Liver (tissue), 9 donors: ENCODE measurements around the gene SELENOO. TPM values are rescaled to one million over a fixed set of nuclear protein-coding genes. Genes with fewer than 3 reads are reported as not detected.

ENCODE experiments used
- DNase-seq: peaks from one replicate; pipeline ENCODE4 v3.0.0-alpha.2; 2017; ENCODE audit warnings: low spot score
- H3K27ac ChIP-seq, 2 donors: one replicate each; pipeline ENCODE4 v1.7.0; 2013; ENCODE audit warnings: inconsistent platforms in 2 of 2, low read length in 2 of 2, control low read depth in 1 of 2, low read depth in 1 of 2, mild to moderate bottlenecking in 1 of 2
- H3K27me3 ChIP-seq, 4 donors: one replicate each; pipeline versions ENCODE4 v1.6.1 to v1.7.0; 2013; ENCODE audit warnings: low read length in 3 of 4, inconsistent platforms in 1 of 4, mild to moderate bottlenecking in 1 of 4, moderate library complexity in 1 of 4; ENCODE audit not compliant: control insufficient read depth in 4 of 4, insufficient read depth in 4 of 4
- H3K36me3 ChIP-seq, 4 donors: one replicate each; pipeline versions ENCODE4 v1.6.1 to v1.7.0; 2013; ENCODE audit warnings: low read length in 3 of 4, mild to moderate bottlenecking in 3 of 4, low read depth in 1 of 4, moderate library complexity in 1 of 4; ENCODE audit not compliant: control insufficient read depth in 4 of 4, insufficient read depth in 3 of 4
- H3K4me1 ChIP-seq, 4 donors: one replicate each; pipeline versions ENCODE4 v1.6.1 to v1.7.0; 2013; ENCODE audit warnings: low read length in 3 of 4, mild to moderate bottlenecking in 3 of 4, moderate library complexity in 1 of 4; ENCODE audit not compliant: control insufficient read depth in 4 of 4, insufficient read depth in 4 of 4
- H3K4me3 ChIP-seq, 3 donors: one replicate each; pipeline versions ENCODE4 v1.6.1 to v1.7.0; 2013; ENCODE audit warnings: low read length in 3 of 3, control low read depth in 1 of 3, low read depth in 1 of 3, mild to moderate bottlenecking in 1 of 3
- H3K9ac ChIP-seq, 2 donors: one replicate each; pipeline ENCODE4 v1.7.0; 2013; ENCODE audit warnings: low read length in 2 of 2, mild to moderate bottlenecking in 2 of 2, moderate library complexity in 2 of 2, control low read depth in 1 of 2, low read depth in 1 of 2
- H3K9me3 ChIP-seq, 4 donors: one replicate each; pipeline versions ENCODE4 v1.6.1 to v1.7.0; 2013; ENCODE audit warnings: low read length in 3 of 4; ENCODE audit not compliant: control insufficient read depth in 4 of 4
- ATF3 ChIP-seq: IDR thresholded peaks from 2 replicates; pipeline ENCODE4 v1.6.1; 2016; ENCODE audit warnings: antibody characterized with exemption
- CTCF ChIP-seq: fragments of 150-350 bp; IDR thresholded peaks from 2 replicates; pipeline ENCODE4 v1.5.1; 2017; ENCODE audit warnings: improper control_type of control experiment, low read depth, low read length; ENCODE audit not compliant: missing input control
- EGR1 ChIP-seq, 2 donors: IDR thresholded peaks; 2 replicates each; pipeline ENCODE4 v1.6.1; 2016 to 2018; ENCODE audit warnings: antibody characterized with exemption in 2 of 2, low read depth in 2 of 2
- FOXA2 ChIP-seq: IDR thresholded peaks from 2 replicates; pipeline ENCODE4 v1.6.1; 2016; ENCODE audit warnings: antibody characterized with exemption
- GABPA ChIP-seq, 2 donors: IDR thresholded peaks in 1 of 2; conservative IDR thresholded peaks in 1 of 2; 2 replicates each; pipeline ENCODE4 v1.6.1; 2016; ENCODE audit warnings: antibody characterized with exemption in 2 of 2, mild to moderate bottlenecking in 1 of 2, moderate library complexity in 1 of 2
- HNF4A ChIP-seq, 2 donors: conservative IDR thresholded peaks; 2 replicates each; pipeline ENCODE4 v1.6.1; 2016; ENCODE audit warnings: antibody characterized with exemption in 2 of 2, mild to moderate bottlenecking in 2 of 2
- MAX ChIP-seq: IDR thresholded peaks from 2 replicates; pipeline ENCODE4 v1.6.1; 2016; ENCODE audit warnings: antibody characterized with exemption
- NR2F2 ChIP-seq: IDR thresholded peaks from 2 replicates; pipeline ENCODE4 v1.6.1; 2016; ENCODE audit warnings: antibody characterized with exemption
- RXRA ChIP-seq, 2 donors: IDR thresholded peaks; 2 replicates each; pipeline ENCODE4 v1.6.1; 2017 to 2018; ENCODE audit warnings: antibody characterized with exemption in 2 of 2, mild to moderate bottlenecking in 1 of 2
- SP1 ChIP-seq: IDR thresholded peaks from 2 replicates; pipeline ENCODE4 v1.6.1; 2018; ENCODE audit warnings: antibody characterized with exemption, mild to moderate bottlenecking
- TAF1 ChIP-seq: conservative IDR thresholded peaks from 2 replicates; pipeline ENCODE4 v1.6.1; 2016; ENCODE audit warnings: antibody characterized with exemption, mild to moderate bottlenecking
- YY1 ChIP-seq: IDR thresholded peaks from 2 replicates; pipeline ENCODE4 v1.6.1; 2016; ENCODE audit warnings: antibody characterized with exemption, mild to moderate bottlenecking
- ZBTB33 ChIP-seq: IDR thresholded peaks from 2 replicates; pipeline ENCODE4 v1.6.1; 2016; ENCODE audit warnings: antibody characterized with exemption
- WGBS: extraction: QIAGEN DNeasy Blood & Tissue Kit; methylation state at CpG from one replicate; pipeline ENCODE4 v1.1.7; 2013; 5-methylcytosine and 5-hydroxymethylcytosine counted together
- polyA plus RNA-seq, 2 donors: library from polyadenylated mRNA; stranded (reverse) in 1 of 2; unstranded in 1 of 2; fragments of 200-250 nt in 1 of 2; fragments of >200 nt in 1 of 2; fragmentation: Nextera tagmentation in 1 of 2; extraction: Ambion mirVana in 1 of 2; gene quantifications; one replicate each; pipeline versions ENCODE4 v1.2.1 to v1.2.3, GENCODE V29; 2013 to 2015
- total RNA-seq, 2 donors: library from RNA; depleted of rRNA; stranded (reverse); fragments of >200 nt; gene quantifications; one replicate each; pipeline ENCODE4 v1.2.3, GENCODE V29; 2014
- donor health status: healthy.
- donor health status: healthy.
- donor health status: healthy.
- donor health status: healthy.
- donor health status: healthy.

Gene SELENOO
- total and polyA plus RNA-seq, 4 donors, result 16.4 to 59.2 (median 42.2) TPM

GRCh38 chr22:50180727-50181521 lies 19.9 kb upstream of the SELENOO start:
- H3K9me3 ChIP-seq, result no peaks in the 10 kb centered on the region
- H3K36me3 ChIP-seq, result peaks cover 0 to 7% (median 0%) of the 10 kb centered on the region in 4 donors
- no peak overlapping the region for H3K9ac ChIP-seq
- DNase-seq, result no peak
- no peak overlapping the region for H3K4me3 ChIP-seq
- TF ChIP-seq EGR1 (IDR thresholded peaks at IDR 0.05; ENCODE audit: low read depth in 2 of 2) (no peak), TAF1 (no peak), GABPA (IDR thresholded peaks at IDR 0.05 in 1 of 2, conservative IDR thresholded peaks at IDR 0.05 in 1 of 2) (no peak), YY1 (no peak), RXRA (IDR thresholded peaks at IDR 0.05) (no peak)
- 96% methylated on average over 27 of the region's 27 CpGs for WGBS
- H3K4me1 ChIP-seq, result peaks cover 0 to 21% (median 12%) of the 10 kb centered on the region in 4 donors
- H3K27me3 ChIP-seq, result no peaks in the 10 kb centered on the region
- H3K27ac ChIP-seq, result no peak overlapping the region

GRCh38 chr22:50182176-50183081 lies 18.4 kb upstream of the SELENOO start:
- Histone ChIP-seq H3K27ac (no peak overlapping the region), H3K4me1 (peaks cover 8 to 24% (median 16%) of the 10 kb centered on the region in 4 donors), H3K9ac (no peak overlapping the region), H3K36me3 (peaks cover 0 to 7% (median 0%) of the 10 kb centered on the region in 4 donors), H3K4me3 (no peak overlapping the region), H3K9me3 (no peaks in the 10 kb centered on the region), H3K27me3 (no peaks in the 10 kb centered on the region)
- TF ChIP-seq MAX, result no peak
- TF ChIP-seq RXRA (IDR thresholded peaks at IDR 0.05), result no peak
- peak; percentile 13 for TF ChIP-seq SP1
- TF ChIP-seq ATF3, result no peak
- peak in 1 of 2 donors; percentile 13 for TF ChIP-seq HNF4A (conservative IDR thresholded peaks at IDR 0.05)
- 74% methylated on average over 31 of the region's 31 CpGs for WGBS
- no peak for DNase-seq

GRCh38 chr22:50183141-50183971 lies 17.5 kb upstream of the SELENOO start:
- no peak for DNase-seq
- Histone ChIP-seq H3K4me1 (peaks cover 8 to 24% (median 16%) of the 10 kb centered on the region in 4 donors), H3K4me3 (no peak overlapping the region), H3K9me3 (no peaks in the 10 kb centered on the region), H3K27me3 (no peaks in the 10 kb centered on the region), H3K9ac (no peak overlapping the region), H3K27ac (peak overlapping the region in 1 of 2 donors; percentile 55), H3K36me3 (peaks cover 0 to 7% (median 0%) of the 10 kb centered on the region in 4 donors)
- WGBS, result 85% methylated on average over 19 of the region's 19 CpGs
- TF ChIP-seq HNF4A (conservative IDR thresholded peaks at IDR 0.05), result no peak
- TF ChIP-seq TAF1, result no peak
- TF ChIP-seq MAX, result no peak
- TF ChIP-seq YY1, result no peak
- TF ChIP-seq ATF3, result no peak
- TF ChIP-seq SP1, result no peak
- TF ChIP-seq ZBTB33, result no peak
- no peak for TF ChIP-seq FOXA2
- TF ChIP-seq CTCF, result no peak
- no peak for TF ChIP-seq NR2F2
- no peak for TF ChIP-seq GABPA (IDR thresholded peaks at IDR 0.05 in 1 of 2, conservative IDR thresholded peaks at IDR 0.05 in 1 of 2)
